ENCODE results near the gene RPRD2. TPM values are rescaled to one million over a fixed set of nuclear protein-coding genes. Genes with fewer than 3 reads are reported as not detected.

Gene RPRD2
- total and polyA plus RNA-seq, 9 of the 15 experiments (the other 6 are each of a cell fraction or from before 2014, with no cell fraction given), result 1.5 to 21.6 (median 7.7) TPM

DNA sequence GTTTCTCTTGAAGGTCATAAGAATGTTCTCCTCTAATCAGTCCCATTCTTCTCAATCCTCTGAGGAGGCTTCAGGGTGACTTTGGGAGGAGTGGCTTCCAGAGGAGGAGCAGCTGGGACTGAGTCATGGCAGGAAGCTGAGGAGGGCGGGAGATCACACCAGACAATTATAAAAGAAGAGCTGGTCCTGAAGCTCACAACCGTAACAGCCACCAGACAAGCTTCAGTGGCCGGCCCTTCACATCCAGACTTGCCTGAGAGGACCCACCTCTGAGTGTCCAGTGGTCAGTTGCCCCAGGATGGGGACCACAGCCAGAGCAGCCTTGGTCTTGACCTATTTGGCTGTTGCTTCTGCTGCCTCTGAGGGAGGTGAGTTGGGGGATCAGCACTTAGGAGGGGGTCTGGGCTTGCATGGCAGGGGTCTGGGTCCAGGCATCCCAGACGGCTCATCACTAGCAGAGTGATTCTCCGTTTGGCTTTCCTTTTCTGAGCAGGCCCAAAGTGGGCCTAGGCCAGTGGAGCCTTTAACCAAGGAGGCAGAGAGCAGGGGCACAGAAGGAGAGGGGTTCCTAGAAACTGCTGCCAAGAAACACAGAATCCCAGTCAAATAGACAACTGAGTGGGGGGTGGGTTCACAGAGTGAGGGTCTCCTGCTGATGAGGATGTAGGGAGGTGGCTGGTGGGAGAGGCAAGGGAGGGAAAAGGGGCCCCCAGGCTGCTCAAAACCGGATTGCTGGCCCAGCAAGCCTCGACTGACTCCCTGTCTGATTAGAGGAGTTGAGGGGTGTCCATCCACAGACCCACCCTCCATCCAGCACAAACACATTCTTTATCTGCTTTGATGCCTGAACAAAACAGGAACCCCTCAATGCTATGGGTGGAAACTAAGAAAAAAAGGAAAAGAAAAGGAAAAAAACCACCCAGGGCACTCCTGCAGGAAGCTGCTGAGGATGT lies 144.2 kb downstream of the RPRD2 start, which contains the start of gene ECM1 (continued):
- TF ChIP-seq ZBTB7A (IDR thresholded peaks at IDR 0.05; ENCODE audit: borderline replicate concordance, control insufficient read depth, low read depth, low read length), result peak; percentile 22; the same call in 1 of the 2 replicates
- TF ChIP-seq PRPF4 (IDR thresholded peaks at IDR 0.05; ENCODE audit: insufficient read depth, low read depth, low read length, poor library complexity, severe bottlenecking), result no peak
- TF ChIP-seq, protein P1, sequence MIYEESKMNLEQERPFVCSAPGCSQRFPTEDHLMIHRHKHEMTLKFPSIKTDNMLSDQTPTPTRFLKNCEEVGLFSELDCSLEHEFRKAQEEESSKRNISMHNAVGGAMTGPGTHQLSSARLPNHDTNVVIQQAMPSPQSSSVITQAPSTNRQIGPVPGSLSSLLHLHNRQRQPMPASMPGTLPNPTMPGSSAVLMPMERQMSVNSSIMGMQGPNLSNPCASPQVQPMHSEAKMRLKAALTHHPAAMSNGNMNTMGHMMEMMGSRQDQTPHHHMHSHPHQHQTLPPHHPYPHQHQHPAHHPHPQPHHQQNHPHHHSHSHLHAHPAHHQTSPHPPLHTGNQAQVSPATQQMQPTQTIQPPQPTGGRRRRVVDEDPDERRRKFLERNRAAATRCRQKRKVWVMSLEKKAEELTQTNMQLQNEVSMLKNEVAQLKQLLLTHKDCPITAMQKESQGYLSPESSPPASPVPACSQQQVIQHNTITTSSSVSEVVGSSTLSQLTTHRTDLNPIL (CRISPR knock-in tag; IDR thresholded peaks at IDR 0.05), result no peak
- TF ChIP-seq CBX2 (IDR thresholded peaks at IDR 0.05; ENCODE audit: insufficient read depth, low read length, poor library complexity, severe bottlenecking), result no peak
- TF ChIP-seq SMAD3 (CRISPR knock-in tag; conservative IDR thresholded peaks at IDR 0.05), result no peak
- TF ChIP-seq BMI1 (IDR thresholded peaks at IDR 0.05; ENCODE audit: low read length), result no peak
- TF ChIP-seq POLR2AphosphoS5 (IDR thresholded peaks at IDR 0.05; ENCODE audit: control insufficient read depth, insufficient read depth, low read depth, low read length), result peak; percentile 75; the same call in 1 of the 2 replicates
- peak; percentile 91 for TF ChIP-seq ATF3 (IDR thresholded peaks at IDR 0.05)
- TF ChIP-seq ATF3 (CRISPR knock-in tag; conservative IDR thresholded peaks at IDR 0.05), result no peak; the same call in 1 of the 2 replicates
- TF ChIP-seq MXD1 (CRISPR knock-in tag; IDR thresholded peaks at IDR 0.05; ENCODE audit: borderline replicate concordance, poor library complexity, severe bottlenecking), result no peak
- TF ChIP-seq, protein P2, sequence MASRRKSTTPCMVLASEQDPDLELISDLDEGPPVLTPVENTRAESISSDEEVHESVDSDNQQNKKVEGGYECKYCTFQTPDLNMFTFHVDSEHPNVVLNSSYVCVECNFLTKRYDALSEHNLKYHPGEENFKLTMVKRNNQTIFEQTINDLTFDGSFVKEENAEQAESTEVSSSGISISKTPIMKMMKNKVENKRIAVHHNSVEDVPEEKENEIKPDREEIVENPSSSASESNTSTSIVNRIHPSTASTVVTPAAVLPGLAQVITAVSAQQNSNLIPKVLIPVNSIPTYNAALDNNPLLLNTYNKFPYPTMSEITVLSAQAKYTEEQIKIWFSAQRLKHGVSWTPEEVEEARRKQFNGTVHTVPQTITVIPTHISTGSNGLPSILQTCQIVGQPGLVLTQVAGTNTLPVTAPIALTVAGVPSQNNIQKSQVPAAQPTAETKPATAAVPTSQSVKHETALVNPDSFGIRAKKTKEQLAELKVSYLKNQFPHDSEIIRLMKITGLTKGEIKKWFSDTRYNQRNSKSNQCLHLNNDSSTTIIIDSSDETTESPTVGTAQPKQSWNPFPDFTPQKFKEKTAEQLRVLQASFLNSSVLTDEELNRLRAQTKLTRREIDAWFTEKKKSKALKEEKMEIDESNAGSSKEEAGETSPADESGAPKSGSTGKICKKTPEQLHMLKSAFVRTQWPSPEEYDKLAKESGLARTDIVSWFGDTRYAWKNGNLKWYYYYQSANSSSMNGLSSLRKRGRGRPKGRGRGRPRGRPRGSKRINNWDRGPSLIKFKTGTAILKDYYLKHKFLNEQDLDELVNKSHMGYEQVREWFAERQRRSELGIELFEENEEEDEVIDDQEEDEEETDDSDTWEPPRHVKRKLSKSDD (conservative IDR thresholded peaks at IDR 0.05; ENCODE audit: low read length), result no peak
- TF ChIP-seq XRCC3 (IDR thresholded peaks at IDR 0.05), result no peak
- no peak for TF ChIP-seq SMARCB1 (IDR thresholded peaks at IDR 0.05; ENCODE audit: insufficient read length, low read depth)
- TF ChIP-seq ZNF444 (CRISPR knock-in tag; IDR thresholded peaks at IDR 0.05), result no peak
- TF ChIP-seq EGR1 (conservative IDR thresholded peaks at IDR 0.05), result no peak
- TF ChIP-seq KDM5B (IDR thresholded peaks at IDR 0.05; ENCODE audit: insufficient replicate concordance, low read depth, low read length), result peak; percentile 78
- TF ChIP-seq, protein P3, sequence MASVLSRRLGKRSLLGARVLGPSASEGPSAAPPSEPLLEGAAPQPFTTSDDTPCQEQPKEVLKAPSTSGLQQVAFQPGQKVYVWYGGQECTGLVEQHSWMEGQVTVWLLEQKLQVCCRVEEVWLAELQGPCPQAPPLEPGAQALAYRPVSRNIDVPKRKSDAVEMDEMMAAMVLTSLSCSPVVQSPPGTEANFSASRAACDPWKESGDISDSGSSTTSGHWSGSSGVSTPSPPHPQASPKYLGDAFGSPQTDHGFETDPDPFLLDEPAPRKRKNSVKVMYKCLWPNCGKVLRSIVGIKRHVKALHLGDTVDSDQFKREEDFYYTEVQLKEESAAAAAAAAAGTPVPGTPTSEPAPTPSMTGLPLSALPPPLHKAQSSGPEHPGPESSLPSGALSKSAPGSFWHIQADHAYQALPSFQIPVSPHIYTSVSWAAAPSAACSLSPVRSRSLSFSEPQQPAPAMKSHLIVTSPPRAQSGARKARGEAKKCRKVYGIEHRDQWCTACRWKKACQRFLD (CRISPR knock-in tag; IDR thresholded peaks at IDR 0.05), result no peak
- 0 out of 4 replicates have a peak, but pooled peaks of 1 of the 2 experiments have one; percentile 20 for TF ChIP-seq ARNT (IDR thresholded peaks at IDR 0.05)
- no peak for TF ChIP-seq CXXC5 (CRISPR knock-in tag; IDR thresholded peaks at IDR 0.05)
